WTC11 (cell line): ENCODE data around the gene TRIAP1. TPM values are rescaled to one million over a fixed set of nuclear protein-coding genes. Genes with fewer than 3 reads are reported as not detected.

Experiments used
- ATAC-seq: fragments of 200-7000 bp; cut with Tn5 transposase; 2 replicates; pipeline ENCODE4 v1.10.0; 2021; ENCODE audit warnings: mild to moderate bottlenecking, moderate library complexity
- CTCF ChIA-PET: fragments of 300-600 bp; sonication (Branson Sonifier 250); formaldehyde crosslinking; loops from one replicate; lab custom pipeline; 2021; ENCODE audit warnings: antibody characterized with exemption; lab: Charles Lee
- POLR2A ChIA-PET: fragments of 350-600 bp; sonication (Branson Sonifier 250); formaldehyde crosslinking; loops from one replicate; lab custom pipeline; 2021; ENCODE audit warnings: antibody characterized with exemption; lab: Charles Lee
- DNase-seq: peaks from one replicate; pipeline ENCODE4 v3.0.0; 2021; ENCODE audit warnings: low spot score
- H3K27ac Mint-ChIP-seq: 2 replicates; pipeline ENCODE4 v1.8.0; 2021; ENCODE audit warnings: mixed read lengths
- H3K27me3 Mint-ChIP-seq: 2 replicates; pipeline ENCODE4 v1.8.0; 2021; ENCODE audit warnings: low read depth, mild to moderate bottlenecking, moderate library complexity, mixed read lengths
- H3K36me3 Mint-ChIP-seq: 2 replicates; pipeline ENCODE4 v1.8.0; 2021; ENCODE audit warnings: mixed read lengths
- H3K4me1 Mint-ChIP-seq: 2 replicates; pipeline ENCODE4 v1.8.0; 2022; ENCODE audit warnings: mixed read lengths
- H3K4me3 Mint-ChIP-seq: 2 replicates; pipeline ENCODE4 v1.8.0; 2021; ENCODE audit warnings: mild to moderate bottlenecking, moderate library complexity, mixed read lengths
- H3K9me3 Mint-ChIP-seq: 2 replicates; pipeline ENCODE4 v1.8.0; 2021; ENCODE audit warnings: mixed read lengths
- HMGXB4 ChIP-seq: sonication (generic); formaldehyde crosslinking; IDR thresholded peaks from 2 replicates; pipeline ENCODE4 v1.8.1; 2023; ENCODE audit warnings: mild to moderate bottlenecking, moderate library complexity, missing genetic modification reagents
- KAT7 ChIP-seq: sonication (generic); formaldehyde crosslinking; IDR thresholded peaks from 2 replicates; pipeline ENCODE4 v1.8.1; 2023; ENCODE audit warnings: missing genetic modification reagents, mild to moderate bottlenecking, borderline replicate concordance
- MAX ChIP-seq: sonication (generic); formaldehyde crosslinking; IDR thresholded peaks from 2 replicates; pipeline ENCODE4 v1.8.0; 2022; ENCODE audit warnings: mild to moderate bottlenecking, missing genetic modification reagents
- MYBL2 ChIP-seq: sonication (generic); formaldehyde crosslinking; IDR thresholded peaks from 2 replicates; pipeline ENCODE4 v1.8.1; 2023; ENCODE audit warnings: mild to moderate bottlenecking, moderate library complexity, missing genetic modification reagents
- NR3C1 ChIP-seq: sonication (generic); formaldehyde crosslinking; conservative IDR thresholded peaks from 2 replicates; pipeline ENCODE4 v1.8.1; 2023; ENCODE audit warnings: low read depth, mild to moderate bottlenecking, missing genetic modification reagents
- PRRX2 ChIP-seq: fragments of 250-450 bp; sonication (Bioruptor Pico); IDR thresholded peaks from 2 replicates; pipeline ENCODE4 v1.8.0; 2021; ENCODE audit warnings: mild to moderate bottlenecking
- ZNF317 ChIP-seq: sonication (generic); formaldehyde crosslinking; IDR thresholded peaks from 2 replicates; pipeline ENCODE4 v1.8.1; 2023; ENCODE audit warnings: low read depth, mild to moderate bottlenecking, moderate library complexity, missing genetic modification reagents, borderline replicate concordance
- ZNF423 ChIP-seq: fragments of 250-450 bp; sonication (Bioruptor Pico); IDR thresholded peaks from 2 replicates; pipeline ENCODE4 v2.1.2; 2022; ENCODE audit warnings: mild to moderate bottlenecking, moderate library complexity
- total RNA-seq: library from RNA; stranded (reverse); gene quantifications from 3 replicates; pipeline ENCODE4 v1.2.3, GENCODE V29; 2021
- TF ChIP-seq, protein P1 (sequence below): sonication (generic); formaldehyde crosslinking; IDR thresholded peaks from 2 replicates; pipeline ENCODE4 v1.8.0; 2022; ENCODE audit warnings: mild to moderate bottlenecking, missing genetic modification reagents
- TF ChIP-seq, protein P2 (sequence below): sonication (generic); formaldehyde crosslinking; IDR thresholded peaks from 2 replicates; pipeline ENCODE4 v1.8.1; 2023; ENCODE audit warnings: mild to moderate bottlenecking, missing genetic modification reagents, moderate library complexity
- TF ChIP-seq, protein P3 (sequence below): fragments of 200-600 bp; IDR thresholded peaks from 2 replicates; pipeline ENCODE4 v1.8.0; 2022; ENCODE audit warnings: antibody characterized with exemption
- TF ChIP-seq, protein P4 (sequence below): sonication (generic); formaldehyde crosslinking; conservative IDR thresholded peaks from 2 replicates; pipeline ENCODE4 v1.8.1; 2023; ENCODE audit warnings: mild to moderate bottlenecking, low read depth, missing genetic modification reagents, moderate library complexity
- TF ChIP-seq, protein P5 (sequence below): sonication (generic); formaldehyde crosslinking; conservative IDR thresholded peaks from 2 replicates; pipeline ENCODE4 v1.8.1; 2022; ENCODE audit warnings: mild to moderate bottlenecking, missing genetic modification reagents

Gene TRIAP1
- total RNA-seq, 1 experiment from 2014 or later, result 75.3 TPM

GRCh38 chr12:120469450-120470149, 23.4 kb upstream of the TRIAP1 start, which contains the start of gene SRSF9 (continued):
- TF ChIP-seq, protein P1, sequence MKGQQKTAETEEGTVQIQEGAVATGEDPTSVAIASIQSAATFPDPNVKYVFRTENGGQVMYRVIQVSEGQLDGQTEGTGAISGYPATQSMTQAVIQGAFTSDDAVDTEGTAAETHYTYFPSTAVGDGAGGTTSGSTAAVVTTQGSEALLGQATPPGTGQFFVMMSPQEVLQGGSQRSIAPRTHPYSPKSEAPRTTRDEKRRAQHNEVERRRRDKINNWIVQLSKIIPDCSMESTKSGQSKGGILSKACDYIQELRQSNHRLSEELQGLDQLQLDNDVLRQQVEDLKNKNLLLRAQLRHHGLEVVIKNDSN (CRISPR knock-in tag), result no peak
- TF ChIP-seq, protein P2, sequence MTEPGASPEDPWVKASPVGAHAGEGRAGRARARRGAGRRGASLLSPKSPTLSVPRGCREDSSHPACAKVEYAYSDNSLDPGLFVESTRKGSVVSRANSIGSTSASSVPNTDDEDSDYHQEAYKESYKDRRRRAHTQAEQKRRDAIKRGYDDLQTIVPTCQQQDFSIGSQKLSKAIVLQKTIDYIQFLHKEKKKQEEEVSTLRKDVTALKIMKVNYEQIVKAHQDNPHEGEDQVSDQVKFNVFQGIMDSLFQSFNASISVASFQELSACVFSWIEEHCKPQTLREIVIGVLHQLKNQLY, result no peak
- TF ChIP-seq HMGXB4 (peak; percentile 92), MAX (peak; percentile 82), ZNF423 (peak; percentile 63; the same call in 1 of the 2 replicates), ZNF317 (0 out of 2 replicates have a peak, but pooled peaks have one; percentile 9), NR3C1 (CRISPR knock-in tag) (peak; percentile 93; the same call in 1 of the 2 replicates)
- TF ChIP-seq, protein P3, sequence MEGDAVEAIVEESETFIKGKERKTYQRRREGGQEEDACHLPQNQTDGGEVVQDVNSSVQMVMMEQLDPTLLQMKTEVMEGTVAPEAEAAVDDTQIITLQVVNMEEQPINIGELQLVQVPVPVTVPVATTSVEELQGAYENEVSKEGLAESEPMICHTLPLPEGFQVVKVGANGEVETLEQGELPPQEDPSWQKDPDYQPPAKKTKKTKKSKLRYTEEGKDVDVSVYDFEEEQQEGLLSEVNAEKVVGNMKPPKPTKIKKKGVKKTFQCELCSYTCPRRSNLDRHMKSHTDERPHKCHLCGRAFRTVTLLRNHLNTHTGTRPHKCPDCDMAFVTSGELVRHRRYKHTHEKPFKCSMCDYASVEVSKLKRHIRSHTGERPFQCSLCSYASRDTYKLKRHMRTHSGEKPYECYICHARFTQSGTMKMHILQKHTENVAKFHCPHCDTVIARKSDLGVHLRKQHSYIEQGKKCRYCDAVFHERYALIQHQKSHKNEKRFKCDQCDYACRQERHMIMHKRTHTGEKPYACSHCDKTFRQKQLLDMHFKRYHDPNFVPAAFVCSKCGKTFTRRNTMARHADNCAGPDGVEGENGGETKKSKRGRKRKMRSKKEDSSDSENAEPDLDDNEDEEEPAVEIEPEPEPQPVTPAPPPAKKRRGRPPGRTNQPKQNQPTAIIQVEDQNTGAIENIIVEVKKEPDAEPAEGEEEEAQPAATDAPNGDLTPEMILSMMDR, result peak; percentile 35
- TF ChIP-seq, protein P4, sequence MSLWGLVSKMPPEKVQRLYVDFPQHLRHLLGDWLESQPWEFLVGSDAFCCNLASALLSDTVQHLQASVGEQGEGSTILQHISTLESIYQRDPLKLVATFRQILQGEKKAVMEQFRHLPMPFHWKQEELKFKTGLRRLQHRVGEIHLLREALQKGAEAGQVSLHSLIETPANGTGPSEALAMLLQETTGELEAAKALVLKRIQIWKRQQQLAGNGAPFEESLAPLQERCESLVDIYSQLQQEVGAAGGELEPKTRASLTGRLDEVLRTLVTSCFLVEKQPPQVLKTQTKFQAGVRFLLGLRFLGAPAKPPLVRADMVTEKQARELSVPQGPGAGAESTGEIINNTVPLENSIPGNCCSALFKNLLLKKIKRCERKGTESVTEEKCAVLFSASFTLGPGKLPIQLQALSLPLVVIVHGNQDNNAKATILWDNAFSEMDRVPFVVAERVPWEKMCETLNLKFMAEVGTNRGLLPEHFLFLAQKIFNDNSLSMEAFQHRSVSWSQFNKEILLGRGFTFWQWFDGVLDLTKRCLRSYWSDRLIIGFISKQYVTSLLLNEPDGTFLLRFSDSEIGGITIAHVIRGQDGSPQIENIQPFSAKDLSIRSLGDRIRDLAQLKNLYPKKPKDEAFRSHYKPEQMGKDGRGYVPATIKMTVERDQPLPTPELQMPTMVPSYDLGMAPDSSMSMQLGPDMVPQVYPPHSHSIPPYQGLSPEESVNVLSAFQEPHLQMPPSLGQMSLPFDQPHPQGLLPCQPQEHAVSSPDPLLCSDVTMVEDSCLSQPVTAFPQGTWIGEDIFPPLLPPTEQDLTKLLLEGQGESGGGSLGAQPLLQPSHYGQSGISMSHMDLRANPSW, result peak; percentile 96

DNA sequence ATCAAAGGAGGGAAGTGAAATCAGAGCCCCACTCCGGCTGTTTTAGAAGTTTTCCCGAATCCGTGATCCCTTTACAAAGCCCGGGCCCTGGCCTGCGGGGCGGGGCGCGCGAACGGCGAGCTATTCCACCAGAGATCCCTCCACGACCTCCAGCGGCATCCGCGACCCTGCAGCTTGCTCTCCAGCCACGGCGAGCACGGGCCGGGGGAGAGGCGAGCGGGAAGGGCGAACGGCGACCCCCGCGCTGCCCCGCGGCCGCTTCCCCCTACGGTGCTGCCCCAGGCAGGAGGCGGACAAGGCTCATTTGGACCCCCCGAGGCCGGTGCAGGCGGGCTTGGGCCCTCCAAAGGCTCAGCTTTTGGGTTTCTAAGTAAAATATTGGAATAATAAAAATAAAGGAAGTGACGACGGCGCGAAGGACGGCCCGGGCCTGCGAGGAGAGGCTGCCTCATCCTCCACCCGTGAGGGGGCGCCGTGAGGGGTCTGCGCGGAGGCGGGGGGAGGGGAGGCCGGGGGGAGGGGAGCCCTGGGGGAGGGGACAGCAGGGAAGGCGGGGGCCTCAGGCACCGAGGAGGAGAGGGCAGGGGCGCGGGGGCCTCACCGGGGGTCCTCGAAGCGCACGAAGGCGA, 22.8 kb upstream of the TRIAP1 start:
- peak; percentile 10 for ATAC-seq
- Mint-ChIP-seq H3K36me3 (peaks cover 28% of the 10 kb centered on the region), H3K4me3 (peak overlapping the region; percentile 87), H3K27me3 (no peaks in the 10 kb centered on the region), H3K4me1 (peaks cover 26% of the 10 kb centered on the region), H3K27ac (0 out of 2 replicates have a peak overlapping the region, but pooled peaks have one; percentile 86), H3K9me3 (no peaks in the 10 kb centered on the region)
- no peak for DNase-seq
- CTCF ChIA-PET, result interaction anchor here (0.7 to 3.4 kb wide), 18 partner anchors 11 to 240 kb away, joined by 3 to 44 read pairs (median 5); partner anchors contain the start of genes COQ5, COX6A1, DYNLL1 and PLA2G1B
- POLR2A ChIA-PET, result interaction anchor here (1.3 to 2.7 kb wide), 2 partner anchors 27 to 113 kb away, joined by 4 to 9 read pairs; partner anchors contain the start of genes DYNLL1 and POP5
- TF ChIP-seq MYBL2 (CRISPR knock-in tag), result peak; percentile 48; the same call in 1 of the 2 replicates
- TF ChIP-seq, protein P5, sequence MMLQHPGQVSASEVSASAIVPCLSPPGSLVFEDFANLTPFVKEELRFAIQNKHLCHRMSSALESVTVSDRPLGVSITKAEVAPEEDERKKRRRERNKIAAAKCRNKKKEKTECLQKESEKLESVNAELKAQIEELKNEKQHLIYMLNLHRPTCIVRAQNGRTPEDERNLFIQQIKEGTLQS (CRISPR knock-in tag), result no peak
- no peak for TF ChIP-seq KAT7 (CRISPR knock-in tag)
- TF ChIP-seq HMGXB4, result peak; percentile 49; the same call in 1 of the 2 replicates
- TF ChIP-seq PRRX2 (CRISPR knock-in tag), result no peak
